Endothelial cell of umbilical vein (primary cell): ENCODE data around the gene RTN3.

Experiments
- CTCF ChIP-seq, 2 donors: IDR thresholded peaks; 1 replicate in 1 of 2; 2 replicates in 1 of 2; pipeline ENCODE4 v1.5.1; 2011; ENCODE audit warnings: low read length in 2 of 2, mild to moderate bottlenecking in 2 of 2, moderate library complexity in 2 of 2, control low read depth in 1 of 2, inconsistent platforms in 1 of 2, low read depth in 1 of 2; ENCODE audit not compliant: insufficient read depth in 1 of 2; ENCODE audit errors: extremely low read depth in 1 of 2
- EZH2 ChIP-seq: IDR thresholded peaks from 2 replicates; pipeline ENCODE4 v1.6.1; 2012; ENCODE audit warnings: borderline replicate concordance, low read depth, mild to moderate bottlenecking, moderate library complexity, low read length, inconsistent platforms; ENCODE audit not compliant: severe bottlenecking
- FOS ChIP-seq: IDR thresholded peaks from 2 replicates; pipeline ENCODE4 v1.6.1; 2011; ENCODE audit warnings: mild to moderate bottlenecking, low read length, moderate library complexity, borderline replicate concordance; ENCODE audit not compliant: insufficient read depth
- GATA2 ChIP-seq: IDR thresholded peaks from 2 replicates; pipeline ENCODE4 v1.7.0; 2011; ENCODE audit warnings: low read depth, mild to moderate bottlenecking, moderate library complexity, mixed read lengths, low read length; ENCODE audit not compliant: insufficient read length, insufficient read depth
- JUN ChIP-seq: IDR thresholded peaks from 2 replicates; pipeline ENCODE4 v1.6.1; 2011; ENCODE audit warnings: borderline replicate concordance, low read depth; ENCODE audit not compliant: insufficient read length, insufficient read depth
- MAX ChIP-seq: IDR thresholded peaks from 2 replicates; pipeline ENCODE4 v1.6.1; 2011; ENCODE audit not compliant: insufficient read depth, insufficient read length
- MYC ChIP-seq: IDR thresholded peaks from one replicate; pipeline ENCODE4 v1.6.1; 2011; ENCODE audit warnings: mild to moderate bottlenecking, low read depth, low read length
- POLR2A ChIP-seq: IDR thresholded peaks from 2 replicates; pipeline ENCODE4 v1.6.1; 2012; ENCODE audit warnings: low read depth, mild to moderate bottlenecking, control low read depth, low read length
- POLR2AphosphoS5 ChIP-seq: IDR thresholded peaks from 2 replicates; pipeline ENCODE4 v1.6.1; 2012; ENCODE audit warnings: low read depth, mild to moderate bottlenecking, control low read depth, low read length, moderate library complexity; ENCODE audit not compliant: insufficient read depth

- TF ChIP-seq CTCF (IDR thresholded peaks at IDR 0.05; ENCODE audit: extremely low read depth in 1 of 2, insufficient read depth in 1 of 2, low read depth in 1 of 2, low read length in 2 of 2), result no peak
- TF ChIP-seq POLR2AphosphoS5, result no peak
- no peak for TF ChIP-seq JUN
- no peak for TF ChIP-seq EZH2
- TF ChIP-seq POLR2A, result no peak
- TF ChIP-seq MYC, result no peak
- no peak for TF ChIP-seq MAX
- TF ChIP-seq FOS, result no peak
- TF ChIP-seq GATA2, result no peak
These were observed 423 bp upstream of the RTN3 start for GRCh38 chr11:63680834-63681320.
